CD4-positive, alpha-beta T cell treated with Interleukin-1 beta for 1 hour (primary cell): ENCODE measurements around the gene SLC9A3.
"Not testable (repeated sequence)": the region's sequence is repeated elsewhere in the genome, so short reads cannot be mapped to it uniquely, and the experiment has no call there.

Source experiments
- DNase-seq, 2 donors: peaks; one replicate each; pipeline ENCODE4 v3.0.0-alpha.2; 2020 to 2022

Gene SLC9A3

GRCh38 chr5:524234-524972 is at the start of gene SLC9A3:
Gene SLC9A3 (minus strand): TSS chr5:524449.
- no peak for DNase-seq

GRCh38 chr5:573976-574375 is 49.7 kb upstream of the SLC9A3 start:
- no peak for DNase-seq

GRCh38 chr5:573206-573605 is 49.0 kb upstream of the SLC9A3 start:
- no peak for DNase-seq

GRCh38 chr5:572398-573019 is 48.3 kb upstream of the SLC9A3 start:
- DNase-seq = no peak

- DNase-seq = no peak
Observed at GRCh38 chr5:571791-572190, 47.5 kb upstream of the SLC9A3 start.

GRCh38 chr5:570886-571285 is 46.6 kb upstream of the SLC9A3 start:
- DNase-seq = no peak

- no peak for DNase-seq
Observed at GRCh38 chr5:570446-570845, 46.2 kb upstream of the SLC9A3 start.

- DNase-seq = no peak
Observed at GRCh38 chr5:569868-570361, 45.7 kb upstream of the SLC9A3 start.

- DNase-seq = no peak
Observed at GRCh38 chr5:569358-569867, 45.2 kb upstream of the SLC9A3 start.

- no peak for DNase-seq
Observed at GRCh38 chr5:568809-569208, 44.6 kb upstream of the SLC9A3 start.

- no peak for DNase-seq
Observed at GRCh38 chr5:568061-568781, 44.0 kb upstream of the SLC9A3 start.

- no peak for DNase-seq
Observed at GRCh38 chr5:567664-568060, 43.4 kb upstream of the SLC9A3 start.

GRCh38 chr5:566636-567309 is 42.5 kb upstream of the SLC9A3 start:
- no peak for DNase-seq

GRCh38 chr5:565782-566440 is 41.7 kb upstream of the SLC9A3 start:
- no peak for DNase-seq

GRCh38 chr5:561408-561807 is 37.2 kb upstream of the SLC9A3 start:
- no peak for DNase-seq

- no peak for DNase-seq
Observed at GRCh38 chr5:560792-561166, 36.5 kb upstream of the SLC9A3 start.

- DNase-seq = no peak
Observed at GRCh38 chr5:558871-559503, 34.7 kb upstream of the SLC9A3 start.

- no peak for DNase-seq
Observed at GRCh38 chr5:558326-558725, 34.1 kb upstream of the SLC9A3 start.

- DNase-seq = not testable (repeated sequence)
Observed at GRCh38 chr5:557917-558316, 33.7 kb upstream of the SLC9A3 start.

GRCh38 chr5:556909-557441 is 32.7 kb upstream of the SLC9A3 start:
- DNase-seq = no peak

- DNase-seq = no peak
Observed at GRCh38 chr5:555058-555623, 30.9 kb upstream of the SLC9A3 start.
